GM12878 (cell line): ENCODE data around the gene WWP2. TPM values are rescaled to one million over a fixed set of nuclear protein-coding genes. Genes with fewer than 3 reads are reported as not detected.

Experiments
- ATAC-seq: fragments of 200-7000 bp; cut with Tn5 transposase; 3 replicates; pipeline ENCODE4 v1.9.1; 2020; ENCODE audit warnings: mild to moderate bottlenecking, moderate library complexity
- BruUV-seq: library from RNA; stranded (reverse); fragments of 400-500 nt; replicated peaks from 2 replicates; lab custom pipeline; 2021; lab: Mats Ljungman, UMichigan
- CTCF ChIA-PET: fragments of 300-600 bp; sonication (Branson Sonifier 250); formaldehyde crosslinking; extraction: SDS; loops from one replicate; lab custom pipeline; 2021; ENCODE audit warnings: inconsistent platforms; lab: Yijun Ruan, JAX
- POLR2A ChIA-PET: fragments of 350-600 bp; formaldehyde crosslinking; extraction: SDS; loops from one replicate; lab custom pipeline; 2021; ENCODE audit warnings: inconsistent platforms; lab: Charles Lee
- RAD21 ChIA-PET: fragments of 300-600 bp; sonication (Branson Sonifier 250); formaldehyde crosslinking; loops from one replicate; lab custom pipeline; 2023; ENCODE audit warnings: antibody characterized with exemption; ENCODE audit not compliant: unreplicated experiment; lab: Charles Lee
- SMC1A ChIA-PET: fragments of 300-600 bp; sonication (Branson Sonifier 250); formaldehyde crosslinking; loops from one replicate; lab custom pipeline; 2023; ENCODE audit not compliant: unreplicated experiment, uncharacterized antibody; lab: Charles Lee
- DNase-seq: peaks from one replicate; pipeline ENCODE4 v3.0.0-alpha.2; 2011; ENCODE audit warnings: low read depth, low spot score
- FAIRE-seq: peaks from 3 replicates; lab custom pipeline; 2011; peaks lifted over from hg19 to GRCh38; lab: Jason Lieb, UNC
- H2AFZ ChIP-seq: 2 replicates; pipeline ENCODE4 v1.6.0; 2011; ENCODE audit warnings: low read depth, low read length, control low read depth; ENCODE audit not compliant: control insufficient read depth
- H3K27ac ChIP-seq: 2 replicates; pipeline ENCODE4 v1.5.1; 2011; ENCODE audit warnings: control low read depth; ENCODE audit not compliant: control insufficient read depth, insufficient read depth
- H3K27me3 ChIP-seq, 2 experiments: replicated peaks in 1 of 2; 2 replicates each; pipeline versions ENCODE4 v1.6.0 to v1.6.1; 2011; ENCODE audit warnings: low read length in 1 of 2; ENCODE audit not compliant: control insufficient read depth in 2 of 2, insufficient read depth in 2 of 2
- H3K36me3 ChIP-seq, 2 experiments: 2 replicates each; pipeline ENCODE4 v1.5.1; 2011; ENCODE audit warnings: low read length in 1 of 2; ENCODE audit not compliant: control insufficient read depth in 2 of 2, insufficient read depth in 2 of 2
- H3K4me1 ChIP-seq: 2 replicates; pipeline ENCODE4 v1.6.1; 2011; ENCODE audit warnings: mild to moderate bottlenecking, low read length, moderate library complexity, mixed read lengths; ENCODE audit not compliant: control insufficient read depth, insufficient read depth
- H3K4me2 ChIP-seq: 2 replicates; pipeline ENCODE4 v1.6.0; 2011; ENCODE audit warnings: control low read depth; ENCODE audit not compliant: control insufficient read depth, insufficient read depth
- H3K4me3 ChIP-seq: fragments of 200-600 bp; sonication (generic); 2 replicates; pipeline ENCODE4 v1.5.1; 2016
- H3K79me2 ChIP-seq: 2 replicates; pipeline ENCODE4 v1.6.0; 2011; ENCODE audit warnings: low read length; ENCODE audit not compliant: control insufficient read depth, insufficient read depth
- H3K9ac ChIP-seq: 2 replicates; pipeline ENCODE4 v1.8.0; 2011; ENCODE audit warnings: low read length, control low read depth, mixed read lengths; ENCODE audit not compliant: control insufficient read depth, insufficient read depth
- H3K9me3 ChIP-seq: replicated peaks from 3 replicates; pipeline ENCODE4 v1.5.1; 2011; ENCODE audit warnings: mild to moderate bottlenecking, low read length; ENCODE audit not compliant: control insufficient read depth, insufficient read depth
- H4K20me1 ChIP-seq: 2 replicates; pipeline ENCODE4 v1.6.0; 2011; ENCODE audit not compliant: control insufficient read depth, insufficient read depth
- BCL11A ChIP-seq: IDR thresholded peaks from 2 replicates; pipeline ENCODE4 v1.6.1; 2011; ENCODE audit warnings: low read depth, low read length
- BHLHE40 ChIP-seq, 2 experiments: fragments of 450-650 bp in 1 of 2; IDR thresholded peaks; 2 replicates each; pipeline ENCODE4 v1.6.1; 2011 to 2017; ENCODE audit warnings: low read depth in 2 of 2, borderline replicate concordance in 1 of 2, improper control_type of control experiment in 1 of 2, low read length in 1 of 2, mild to moderate bottlenecking in 1 of 2
- BRCA1 ChIP-seq: IDR thresholded peaks from 2 replicates; pipeline ENCODE4 v1.6.1; 2011; ENCODE audit warnings: low read depth, low read length, improper control_type of control experiment
- E2F4 ChIP-seq: IDR thresholded peaks from 2 replicates; pipeline ENCODE4 v1.6.1; 2012; ENCODE audit warnings: low read depth, low read length, improper control_type of control experiment
- LARP7 ChIP-seq: fragments of 450-650 bp; IDR thresholded peaks from 2 replicates; pipeline ENCODE4 v1.6.1; 2017; ENCODE audit warnings: mild to moderate bottlenecking
- MLLT1 ChIP-seq: fragments of 450-650 bp; IDR thresholded peaks from 2 replicates; pipeline ENCODE4 v1.6.1; 2016; ENCODE audit warnings: mild to moderate bottlenecking
- MTA2 ChIP-seq: fragments of 450-650 bp; IDR thresholded peaks from 2 replicates; pipeline ENCODE4 v1.6.1; 2016; ENCODE audit warnings: low read depth, mild to moderate bottlenecking, moderate library complexity
- RB1 ChIP-seq: fragments of 450-650 bp; formaldehyde crosslinking; IDR thresholded peaks from 2 replicates; pipeline ENCODE4 v1.6.1; 2017; ENCODE audit warnings: mild to moderate bottlenecking, borderline replicate concordance
- REST ChIP-seq: IDR thresholded peaks from 2 replicates; pipeline ENCODE4 v1.6.1; 2012; ENCODE audit warnings: mild to moderate bottlenecking, low read depth, low read length
- SPI1 ChIP-seq: IDR thresholded peaks from 2 replicates; pipeline ENCODE4 v1.6.1; 2011; ENCODE audit warnings: low read depth, mild to moderate bottlenecking, low read length, moderate library complexity, borderline replicate concordance; ENCODE audit not compliant: insufficient read depth
- SRF ChIP-seq, 2 experiments: IDR thresholded peaks; 2 replicates each; pipeline ENCODE4 v1.6.1; 2011; ENCODE audit warnings: low read depth in 2 of 2, low read length in 2 of 2, mild to moderate bottlenecking in 1 of 2, moderate library complexity in 1 of 2
- TCF12 ChIP-seq: IDR thresholded peaks from 2 replicates; pipeline ENCODE4 v1.6.1; 2011; ENCODE audit warnings: low read depth, mild to moderate bottlenecking, low read length
- ZNF207 ChIP-seq: fragments of 450-650 bp; IDR thresholded peaks from 2 replicates; pipeline ENCODE4 v1.6.1; 2014; ENCODE audit warnings: antibody characterized with exemption, mild to moderate bottlenecking, borderline replicate concordance
- ZNF622 ChIP-seq: fragments of 450-650 bp; IDR thresholded peaks from 2 replicates; pipeline ENCODE4 v1.6.1; 2017; ENCODE audit warnings: mild to moderate bottlenecking, inconsistent platforms
- WGBS: methylation state at CpG from one replicate; pipeline ENCODE4 v1.1.6; 2016; ENCODE audit warnings: low lambda C conversion rate; ENCODE audit not compliant: insufficient replicate concordance, insufficient coverage; ENCODE audit errors: missing lambda C conversion rate; 5-methylcytosine and 5-hydroxymethylcytosine counted together
- in situ Hi-C: fragments of 300-500 bp; cut with MboI; formaldehyde crosslinking; loops from 9 replicates; pipeline ENCODE4 v1.14.3; 2018; ENCODE audit warnings: mixed read lengths
- intact Hi-C: fragments of 100-400 bp; cut with micrococcal nuclease; formaldehyde crosslinking; loops from one replicate; pipeline ENCODE4 v1.14.2; 2022; ENCODE audit not compliant: unreplicated experiment
- polyA plus RNA-seq, 11 experiments: library from polyadenylated mRNA; depleted of rRNA in 4 of 11; unstranded in 6 of 11; stranded (reverse) in 5 of 11; fragments of >200 nt; fragmentation: Nextera tagmentation in 4 of 11; fragmentation: Illumina TruSeq in 1 of 11; extraction: Ambion mirVana in 4 of 11; extraction: Trizol in 1 of 11; gene quantifications; 1 replicate in 1 of 11; 2 replicates in 10 of 11; pipeline versions ENCODE4 v1.2.1 to v1.2.3, GENCODE V29; 2011 to 2016; ENCODE audit warnings: inconsistent platforms in 2 of 11, missing spikeins in 2 of 11, low read depth in 1 of 11
- total RNA-seq, 4 experiments: library from RNA; depleted of rRNA in 3 of 4; stranded (reverse); fragments of >200 nt in 3 of 4; fragmentation: Illumina TruSeq in 1 of 4; extraction: Trizol in 1 of 4; gene quantifications; 2 replicates each; pipeline versions ENCODE4 v1.2.1 to v1.2.3, GENCODE V29; 2013 to 2021

Gene WWP2
- total and polyA plus RNA-seq, 10 of the 15 experiments (the other 5 are each of a cell fraction or from before 2014, with no cell fraction given) = 2.8 to 47.0 (median 23.8) TPM

GRCh38 chr16:69932691-69933392, 170.7 kb downstream of the WWP2 start (continued):
- no peak for TF ChIP-seq REST
- TF ChIP-seq TCF12 = no peak
- TF ChIP-seq E2F4 = no peak
- no peak for TF ChIP-seq BCL11A
- TF ChIP-seq, all 136 proteins: peak for 0

- FAIRE-seq (no peak), DNase-seq (no peak), ATAC-seq (no peak)
- BruUV-seq = no TSS peak
- H4K20me1 ChIP-seq = no peaks in the 10 kb centered on the region; the same call in 1 of the 2 replicates
- H3K79me2 ChIP-seq = no peaks in the 10 kb centered on the region
- no peak overlapping the region for H3K4me3 ChIP-seq
- intact Hi-C loops (loop anchor here (5.0 kb wide), 1 partner anchor 227 kb away; no protein-coding TSS in a partner anchor), in situ Hi-C loops (no loop called here)
- no peak overlapping the region for H3K27ac ChIP-seq
- 81% methylated on average over 10 of the region's 10 CpGs for WGBS
- H3K9ac ChIP-seq = no peak overlapping the region
- no peaks in the 10 kb centered on the region for H3K27me3 ChIP-seq
- SMC1A ChIA-PET = no interaction called here
- CTCF ChIA-PET = interaction anchor here (0.6 kb wide), 1 partner anchor 140 kb away, joined by 3 read pairs; no protein-coding TSS in a partner anchor
- POLR2A ChIA-PET = no interaction called here
- RAD21 ChIA-PET = no interaction called here
- H3K4me1 ChIP-seq = no peaks in the 10 kb centered on the region
- H2AFZ ChIP-seq = no peak overlapping the region
- H3K36me3 ChIP-seq = peaks cover 5 to 18% of the 10 kb centered on the region in 2 experiments; a peak in 3 of 4 replicates
- H3K4me2 ChIP-seq = no peak overlapping the region
- H3K9me3 ChIP-seq = no peaks in the 10 kb centered on the region
- no peak for TF ChIP-seq ZNF207
- no peak for TF ChIP-seq SRF (IDR thresholded peaks at IDR 0.05; ENCODE audit: low read depth in 2 of 2, low read length in 2 of 2)
- TF ChIP-seq MLLT1 = no peak
- TF ChIP-seq RB1 = no peak
- TF ChIP-seq LARP7 = no peak
- no peak for TF ChIP-seq BRCA1
- no peak for TF ChIP-seq MTA2
- TF ChIP-seq SPI1 = no peak
- TF ChIP-seq E2F4 = no peak
- no peak for TF ChIP-seq ZNF622
- no peak for TF ChIP-seq BHLHE40 (IDR thresholded peaks at IDR 0.05; ENCODE audit: borderline replicate concordance in 1 of 2, low read depth in 2 of 2, low read length in 1 of 2)
Measured at GRCh38 chr16:69934044-69934443, 171.9 kb downstream of the WWP2 start.
